Measurements from ENCODE around the gene EIF3C. TPM values are rescaled to one million over a fixed set of nuclear protein-coding genes. Genes with fewer than 3 reads are reported as not detected.
"Not testable (repeated sequence)": the region's sequence is repeated elsewhere in the genome, so short reads cannot be mapped to it uniquely, and the experiment has no call there.

EIF3C gene
- total and polyA plus RNA-seq, 10 of the 15 experiments (the other 5 are each of a cell fraction or from before 2014, with no cell fraction given) = 70.4 to 555 (median 269) TPM

DNA sequence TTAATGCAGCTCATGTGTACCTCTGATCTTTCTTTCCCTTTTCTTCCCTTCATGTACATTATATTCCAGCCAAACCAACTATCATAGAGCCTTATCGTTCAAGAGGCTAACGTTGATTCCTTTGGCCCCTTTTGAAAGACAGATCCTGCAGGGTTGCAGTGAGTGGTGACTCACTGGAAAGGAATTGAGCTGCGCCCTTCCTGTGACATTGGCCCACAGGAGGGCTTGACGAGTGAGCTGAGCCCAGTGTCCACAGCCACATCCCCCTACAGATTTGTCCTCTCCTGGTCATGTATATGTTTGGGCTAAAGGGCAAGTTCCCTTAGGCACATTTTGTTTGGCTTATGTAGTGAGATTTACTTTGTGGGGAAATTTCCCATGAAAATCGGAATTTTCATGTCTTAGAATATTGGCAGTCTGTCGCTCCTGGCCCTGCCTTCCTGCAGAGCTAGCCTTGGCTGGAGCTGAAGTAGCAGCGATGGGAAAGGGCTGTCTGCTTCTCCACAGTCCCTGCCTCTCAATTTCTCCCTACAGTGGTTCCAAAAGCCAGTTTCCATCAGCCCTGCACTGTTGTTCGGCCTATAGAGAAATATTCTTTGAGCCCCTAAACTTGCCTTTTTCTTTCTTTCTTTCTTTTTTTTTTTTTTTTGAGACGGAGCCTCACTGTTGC lies 21.3 kb downstream of the EIF3C start:
- H3K4me3 ChIP-seq; H2AFZ ChIP-seq (ENCODE audit: control insufficient read depth, low read depth, low read length); in situ Hi-C loops (cut with MboI); H3K9ac ChIP-seq (ENCODE audit: control insufficient read depth, insufficient read depth, low read length); intact Hi-C loops (cut with micrococcal nuclease; ENCODE audit: unreplicated experiment); RAD21 ChIA-PET (ENCODE audit: unreplicated experiment); H3K36me3 ChIP-seq (ENCODE audit: control insufficient read depth in 2 of 2, insufficient read depth in 2 of 2, low read length in 1 of 2); H4K20me1 ChIP-seq (ENCODE audit: control insufficient read depth, insufficient read depth); BruUV-seq (replicated peaks); H3K27me3 ChIP-seq (replicated peaks in 1 of 2; ENCODE audit: control insufficient read depth in 2 of 2, insufficient read depth in 2 of 2, low read length in 1 of 2); DNase-seq (ENCODE audit: low read depth, low spot score); FAIRE-seq; H3K9me3 ChIP-seq (replicated peaks; ENCODE audit: control insufficient read depth, insufficient read depth, low read length); H3K27ac ChIP-seq (ENCODE audit: control insufficient read depth, insufficient read depth); CTCF ChIA-PET; H3K4me1 ChIP-seq (ENCODE audit: control insufficient read depth, insufficient read depth, low read length); H3K4me2 ChIP-seq (ENCODE audit: control insufficient read depth, insufficient read depth); H3K79me2 ChIP-seq (ENCODE audit: control insufficient read depth, insufficient read depth, low read length); POLR2A ChIA-PET; SMC1A ChIA-PET (ENCODE audit: uncharacterized antibody, unreplicated experiment); ATAC-seq: not testable (repeated sequence)
- 90% methylated on average over 1 of the region's 9 CpGs for WGBS (ENCODE audit: insufficient coverage, insufficient replicate concordance, low lambda C conversion rate, missing lambda C conversion rate)

DNA sequence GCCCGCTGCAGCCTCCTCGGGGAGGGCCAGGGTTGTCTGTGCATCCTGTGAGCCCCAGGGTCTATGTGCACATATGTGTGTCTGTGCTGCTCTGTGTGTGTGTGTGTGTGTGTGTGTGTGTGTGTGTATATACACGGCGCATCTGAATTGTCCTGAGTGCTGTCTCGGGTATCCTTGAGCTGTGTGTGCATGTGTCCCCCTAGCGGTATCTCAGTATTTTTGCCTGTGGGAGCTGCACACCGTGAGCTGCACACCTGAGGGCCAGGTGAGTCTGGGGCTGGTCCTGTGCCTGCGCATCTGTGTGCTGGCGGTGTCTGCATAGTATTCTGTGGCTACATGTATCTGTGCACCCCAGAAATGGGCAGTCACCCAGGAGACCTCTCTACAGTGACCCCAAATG lies 28.5 kb downstream of the EIF3C start:
- H3K27ac ChIP-seq (ENCODE audit: control insufficient read depth, insufficient read depth); H3K9ac ChIP-seq (ENCODE audit: control insufficient read depth, insufficient read depth, low read length); H4K20me1 ChIP-seq (ENCODE audit: control insufficient read depth, insufficient read depth); H3K36me3 ChIP-seq (ENCODE audit: control insufficient read depth in 2 of 2, insufficient read depth in 2 of 2, low read length in 1 of 2); H3K27me3 ChIP-seq (replicated peaks in 1 of 2; ENCODE audit: control insufficient read depth in 2 of 2, insufficient read depth in 2 of 2, low read length in 1 of 2); SMC1A ChIA-PET (ENCODE audit: uncharacterized antibody, unreplicated experiment); POLR2A ChIA-PET; H3K4me3 ChIP-seq; H3K9me3 ChIP-seq (replicated peaks; ENCODE audit: control insufficient read depth, insufficient read depth, low read length); H3K4me2 ChIP-seq (ENCODE audit: control insufficient read depth, insufficient read depth); FAIRE-seq; DNase-seq (ENCODE audit: low read depth, low spot score); in situ Hi-C loops (cut with MboI); H3K4me1 ChIP-seq (ENCODE audit: control insufficient read depth, insufficient read depth, low read length); intact Hi-C loops (cut with micrococcal nuclease; ENCODE audit: unreplicated experiment); BruUV-seq (replicated peaks); H3K79me2 ChIP-seq (ENCODE audit: control insufficient read depth, insufficient read depth, low read length); H2AFZ ChIP-seq (ENCODE audit: control insufficient read depth, low read depth, low read length); RAD21 ChIA-PET (ENCODE audit: unreplicated experiment); CTCF ChIA-PET: not testable (repeated sequence)
- ATAC-seq = peak; percentile 78
- 71% methylated on average over 2 of the region's 9 CpGs for WGBS (ENCODE audit: insufficient coverage, insufficient replicate concordance, low lambda C conversion rate, missing lambda C conversion rate)

DNA sequence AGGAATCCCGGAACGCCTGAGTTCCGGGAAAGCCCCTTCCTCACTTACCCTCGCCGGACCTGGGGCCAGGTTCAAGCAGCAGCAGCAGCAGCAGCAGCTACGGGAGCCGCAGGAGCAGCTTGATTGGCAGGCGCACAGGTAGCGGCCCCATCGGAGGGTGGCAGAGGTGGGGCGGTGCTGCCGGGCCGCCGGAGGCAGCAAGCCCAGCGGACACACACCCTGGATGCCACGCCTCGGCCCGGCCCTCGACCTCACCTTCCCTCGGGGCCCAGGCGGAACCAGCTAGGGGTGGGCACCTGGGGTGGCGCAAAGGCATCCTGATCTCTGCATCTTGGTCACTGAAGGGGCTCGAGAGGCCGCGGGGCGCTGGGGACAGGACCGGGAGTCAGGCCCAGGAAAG lies 29.4 kb downstream of the EIF3C start:
- CTCF ChIA-PET; H3K9ac ChIP-seq (ENCODE audit: control insufficient read depth, insufficient read depth, low read length); H3K36me3 ChIP-seq (ENCODE audit: control insufficient read depth in 2 of 2, insufficient read depth in 2 of 2, low read length in 1 of 2); BruUV-seq (replicated peaks); FAIRE-seq; in situ Hi-C loops (cut with MboI); H3K4me2 ChIP-seq (ENCODE audit: control insufficient read depth, insufficient read depth); RAD21 ChIA-PET (ENCODE audit: unreplicated experiment); DNase-seq (ENCODE audit: low read depth, low spot score); H3K4me1 ChIP-seq (ENCODE audit: control insufficient read depth, insufficient read depth, low read length); H3K27me3 ChIP-seq (replicated peaks in 1 of 2; ENCODE audit: control insufficient read depth in 2 of 2, insufficient read depth in 2 of 2, low read length in 1 of 2); H3K27ac ChIP-seq (ENCODE audit: control insufficient read depth, insufficient read depth); intact Hi-C loops (cut with micrococcal nuclease; ENCODE audit: unreplicated experiment); H3K4me3 ChIP-seq; ATAC-seq; H3K79me2 ChIP-seq (ENCODE audit: control insufficient read depth, insufficient read depth, low read length); H3K9me3 ChIP-seq (replicated peaks; ENCODE audit: control insufficient read depth, insufficient read depth, low read length); H4K20me1 ChIP-seq (ENCODE audit: control insufficient read depth, insufficient read depth); SMC1A ChIA-PET (ENCODE audit: uncharacterized antibody, unreplicated experiment); POLR2A ChIA-PET; H2AFZ ChIP-seq (ENCODE audit: control insufficient read depth, low read depth, low read length): not testable (repeated sequence)
- WGBS (ENCODE audit: insufficient coverage, insufficient replicate concordance, low lambda C conversion rate, missing lambda C conversion rate) = 88% methylated on average over 6 of the region's 27 CpGs

DNA sequence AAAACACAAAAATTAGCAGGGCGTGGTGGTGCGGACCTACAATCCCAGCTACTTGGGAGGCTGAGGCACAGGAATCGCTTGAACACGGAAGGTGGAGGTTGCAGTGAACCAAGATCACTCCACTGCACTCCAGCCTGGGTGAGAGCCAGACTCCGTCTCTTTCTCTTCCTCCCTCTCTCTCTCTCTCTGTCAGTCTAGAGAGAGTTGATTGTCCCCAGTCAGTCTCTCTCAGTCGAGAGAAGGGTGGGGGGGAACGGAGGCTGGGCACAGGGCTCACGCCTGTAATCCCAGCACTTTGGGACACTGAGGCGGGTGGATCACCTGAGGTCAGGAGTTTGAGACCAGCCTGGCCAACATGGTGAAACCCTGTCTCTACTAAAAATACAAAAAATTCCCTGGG lies 30.0 kb downstream of the EIF3C start:
- WGBS (ENCODE audit: insufficient coverage, insufficient replicate concordance, low lambda C conversion rate, missing lambda C conversion rate) = 100% methylated on average over 1 of the region's 9 CpGs
- RAD21 ChIA-PET (ENCODE audit: unreplicated experiment); H3K27ac ChIP-seq (ENCODE audit: control insufficient read depth, insufficient read depth); H3K27me3 ChIP-seq (replicated peaks in 1 of 2; ENCODE audit: control insufficient read depth in 2 of 2, insufficient read depth in 2 of 2, low read length in 1 of 2); H3K4me1 ChIP-seq (ENCODE audit: control insufficient read depth, insufficient read depth, low read length); SMC1A ChIA-PET (ENCODE audit: uncharacterized antibody, unreplicated experiment); H3K4me2 ChIP-seq (ENCODE audit: control insufficient read depth, insufficient read depth); H4K20me1 ChIP-seq (ENCODE audit: control insufficient read depth, insufficient read depth); H3K9me3 ChIP-seq (replicated peaks; ENCODE audit: control insufficient read depth, insufficient read depth, low read length); intact Hi-C loops (cut with micrococcal nuclease; ENCODE audit: unreplicated experiment); FAIRE-seq; in situ Hi-C loops (cut with MboI); ATAC-seq; H3K79me2 ChIP-seq (ENCODE audit: control insufficient read depth, insufficient read depth, low read length); DNase-seq (ENCODE audit: low read depth, low spot score); POLR2A ChIA-PET; H3K36me3 ChIP-seq (ENCODE audit: control insufficient read depth in 2 of 2, insufficient read depth in 2 of 2, low read length in 1 of 2); H3K9ac ChIP-seq (ENCODE audit: control insufficient read depth, insufficient read depth, low read length); H3K4me3 ChIP-seq; BruUV-seq (replicated peaks); H2AFZ ChIP-seq (ENCODE audit: control insufficient read depth, low read depth, low read length); CTCF ChIA-PET: not testable (repeated sequence)

All from GM12878 (cell line).